Peyer's patch (tissue), 4 donors: ENCODE results near the gene ARHGEF16.

Experiments
- CTCF ChIP-seq, 6 experiments: fragments of 450-650 bp in 4 of 6; fragments of 200-600 bp in 2 of 6; sonication (generic) in 1 of 6; IDR thresholded peaks; one replicate each; pipeline ENCODE4 v1.5.1; 2017 to 2019; ENCODE audit warnings: antibody characterized with exemption in 6 of 6, mild to moderate bottlenecking in 3 of 6, moderate library complexity in 1 of 6
- POLR2A ChIP-seq, 2 donors: fragments of 450-650 bp; IDR thresholded peaks; one replicate each; pipeline ENCODE4 v1.5.1; 2017; ENCODE audit warnings: antibody characterized with exemption in 2 of 2, mild to moderate bottlenecking in 2 of 2, moderate library complexity in 2 of 2

- no peak for TF ChIP-seq CTCF (IDR thresholded peaks at IDR 0.05)
- TF ChIP-seq POLR2A (IDR thresholded peaks at IDR 0.05) = no peak
Observed at GRCh38 chr1:3461934-3462275, 7.4 kb downstream of the ARHGEF16 start.
